A673 (cell line): Measurements from ENCODE around the gene ANKRD49. TPM values are rescaled to one million over a fixed set of nuclear protein-coding genes. Genes with fewer than 3 reads are reported as not detected.

ENCODE experiments used
- Bru-seq: library from RNA; stranded (reverse); fragments of 400-500 nt; gene quantifications from one replicate; lab custom pipeline; 2021; lab: Mats Ljungman, UMichigan
- BruChase-seq, 2 experiments: library from RNA; stranded (reverse); fragments of 400-500 nt; gene quantifications; one replicate each; lab custom pipeline; 2021; lab: Mats Ljungman, UMichigan
- BruUV-seq: library from RNA; stranded (reverse); fragments of 400-500 nt; replicated peaks from 2 replicates; lab custom pipeline; 2021; lab: Mats Ljungman, UMichigan
- CTCF ChIA-PET: fragments of 300-600 bp; sonication (Branson Sonifier 250); formaldehyde crosslinking; loops from one replicate; lab custom pipeline; 2022; ENCODE audit warnings: antibody characterized with exemption; lab: Charles Lee
- POLR2A ChIA-PET: fragments of 300-600 bp; sonication (Branson Sonifier 250); formaldehyde crosslinking; loops from one replicate; lab custom pipeline; 2022; ENCODE audit warnings: antibody characterized with exemption; ENCODE audit not compliant: low non-redundant PET; lab: Charles Lee
- DNase-seq: peaks from one replicate; pipeline ENCODE4 v3.0.0-alpha.2; 2015; ENCODE audit warnings: low spot score
- H3K27ac ChIP-seq: fragments of 200-600 bp; sonication (generic); 2 replicates; pipeline ENCODE4 v1.5.1; 2016; ENCODE audit warnings: mixed run types, low read depth, mild to moderate bottlenecking, mixed read lengths, antibody characterized with exemption, low read length; ENCODE audit not compliant: poor library complexity, severe bottlenecking
- H3K27me3 ChIP-seq: fragments of 200-600 bp; sonication (generic); replicated peaks from 2 replicates; pipeline ENCODE4 v1.6.1; 2017; ENCODE audit warnings: mixed run types, low read depth, mild to moderate bottlenecking, mixed read lengths, antibody characterized with exemption, low read length; ENCODE audit not compliant: insufficient read depth, poor library complexity
- H3K36me3 ChIP-seq: fragments of 200-600 bp; sonication (generic); 2 replicates; pipeline ENCODE4 v1.6.1; 2016; ENCODE audit warnings: mixed run types, mild to moderate bottlenecking, mixed read lengths, antibody characterized with exemption, low read length; ENCODE audit not compliant: insufficient read depth, poor library complexity, severe bottlenecking
- H3K4me1 ChIP-seq: fragments of 200-600 bp; sonication (generic); 2 replicates; pipeline ENCODE4 v1.6.1; 2017; ENCODE audit warnings: mixed run types, mild to moderate bottlenecking, mixed read lengths, antibody characterized with exemption, low read length; ENCODE audit not compliant: insufficient read depth, poor library complexity, severe bottlenecking
- H3K4me3 ChIP-seq: fragments of 200-600 bp; sonication (generic); 2 replicates; pipeline ENCODE4 v1.5.1; 2016; ENCODE audit warnings: low read depth, mixed run types, mild to moderate bottlenecking, mixed read lengths, low read length; ENCODE audit not compliant: poor library complexity, severe bottlenecking
- H3K9me3 ChIP-seq: fragments of 200-600 bp; sonication (generic); 2 replicates; pipeline ENCODE4 v1.6.1; 2016; ENCODE audit warnings: mixed run types, low read depth, mild to moderate bottlenecking, mixed read lengths, antibody characterized with exemption, low read length; ENCODE audit not compliant: poor library complexity, severe bottlenecking
- CTCF ChIP-seq: fragments of 300-800, 200-600 bp; sonication (generic); conservative IDR thresholded peaks from 2 replicates; pipeline ENCODE4 v1.5.1; 2017; ENCODE audit warnings: low read depth, mild to moderate bottlenecking, antibody characterized with exemption, low read length, moderate library complexity, mixed read lengths
- EZH2 ChIP-seq: fragments of 200-600 bp; sonication (generic); IDR thresholded peaks from 2 replicates; pipeline ENCODE4 v1.6.1; 2017; ENCODE audit warnings: borderline replicate concordance, low read depth, mild to moderate bottlenecking, mixed read lengths, antibody characterized with exemption, low read length; ENCODE audit not compliant: poor library complexity, severe bottlenecking
- intact Hi-C: fragments of 100-400 bp; cut with micrococcal nuclease; formaldehyde crosslinking; loops from one replicate; pipeline ENCODE4 v1.10.0; 2022; ENCODE audit not compliant: unreplicated experiment
- long read RNA-seq: library from polyadenylated mRNA; stranded (forward); transcript quantifications from one replicate; pipeline ENCODE4 v2.0.0, GENCODE V29; 2022
- total RNA-seq: library from RNA; stranded (reverse); gene quantifications from 2 replicates; pipeline ENCODE4 v1.2.3, GENCODE V29; 2021

Gene ANKRD49
- total RNA-seq (14.6 and 15.5 TPM in 2 replicates), Bru-seq, nascent RNA (percentile 85 among the genes with signal in this experiment), BruChase-seq, experiment 1, labeled RNA remaining after a 2-hour chase (percentile 94 among the genes with signal in this experiment), BruChase-seq, experiment 2, labeled RNA remaining after a 6-hour chase (percentile 65 among the genes with signal in this experiment)
- long read RNA-seq, transcript ANKRD49-210 (3 exons, 2,268 nt): major isoform, 19 of 40 reads
- long read RNA-seq, partial matches to known transcripts: 0 of 40 reads
- long read RNA-seq, other reads (novel, unspliced or antisense): 14 of 40 reads

- no peak for TF ChIP-seq CTCF
- no peak for TF ChIP-seq EZH2
- Histone ChIP-seq H3K27me3 (no peaks in the 10 kb centered on the region), H3K9me3 (no peaks in the 10 kb centered on the region), H3K4me3 (peak within 1 kb of the TSS; percentile 69), H3K27ac (peak within 1 kb of the TSS; percentile 92), H3K4me1 (peaks cover 14% of the 10 kb centered on the region), H3K36me3 (peaks cover 24% of the 10 kb centered on the region)
- ChIA-PET POLR2A (no interaction called here), CTCF (no interaction called here)
- DNase-seq: peak; percentile 99
- intact Hi-C loops: loop anchor here (5.0 kb wide), 1 partner anchor 366 kb away; the partner anchor contains the start of gene PANX1
- no TSS peak for BruUV-seq
Observed at GRCh38 chr11:94493281-94494125, at the start of gene ANKRD49, which contains the start of gene MRE11. TSS of gene ANKRD49 (plus strand) at chr11:94493984. CDS start at chr11:94496694, 2,710 bp downstream. TSS of gene MRE11 (minus strand) at chr11:94493844. CDS start at chr11:94492801, 1,043 bp downstream.

DNA sequence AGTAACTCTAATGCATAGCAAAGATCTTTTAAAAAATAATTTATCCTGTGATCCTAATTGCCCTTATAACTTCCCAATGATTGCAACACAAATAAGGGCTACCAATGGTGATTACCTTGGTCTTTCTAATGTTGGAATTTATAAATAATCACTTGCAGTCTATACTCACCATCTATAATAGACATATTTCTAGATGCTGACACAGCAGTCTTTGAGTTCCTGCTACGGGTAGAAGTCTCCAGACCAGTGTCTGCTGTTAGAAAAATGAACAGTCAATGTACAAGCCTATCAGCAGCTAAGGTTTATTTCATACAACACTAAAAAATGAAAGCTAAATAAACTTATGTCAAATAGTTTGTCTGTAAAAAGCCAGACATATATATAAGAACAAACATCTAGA is 48.1 kb upstream of the ANKRD49 start:
- CTCF ChIA-PET: no interaction called here
- Histone ChIP-seq H3K9me3 (no peaks in the 10 kb centered on the region), H3K36me3 (peaks cover 10% of the 10 kb centered on the region), H3K27me3 (no peaks in the 10 kb centered on the region), H3K27ac (no peak overlapping the region), H3K4me1 (no peaks in the 10 kb centered on the region), H3K4me3 (no peak overlapping the region)
- POLR2A ChIA-PET: no interaction called here
- no peak for TF ChIP-seq CTCF
- no peak for TF ChIP-seq EZH2
- intact Hi-C loops: no loop called here
- no TSS peak for BruUV-seq
- no peak for DNase-seq

- no peak for DNase-seq
- CTCF ChIA-PET: no interaction called here
- Histone ChIP-seq H3K27ac (no peak overlapping the region), H3K36me3 (peaks cover 10% of the 10 kb centered on the region), H3K9me3 (no peaks in the 10 kb centered on the region), H3K4me1 (no peaks in the 10 kb centered on the region), H3K4me3 (no peak overlapping the region), H3K27me3 (no peaks in the 10 kb centered on the region)
- intact Hi-C loops: no loop called here
- TF ChIP-seq EZH2 (no peak), CTCF (no peak)
- BruUV-seq: no TSS peak
- POLR2A ChIA-PET: no interaction called here
Observed at GRCh38 chr11:94447149-94447548, 46.6 kb upstream of the ANKRD49 start.
